PC-3 (cell line): Measurements from ENCODE around the gene LMO2. TPM values are rescaled to one million over a fixed set of nuclear protein-coding genes. Genes with fewer than 3 reads are reported as not detected.

Source experiments
- ATAC-seq: fragments of 200-7000 bp; cut with Tn5 transposase; 2 replicates; pipeline ENCODE4 v1.9.1; 2020; ENCODE audit warnings: mild to moderate bottlenecking, moderate library complexity
- BruUV-seq: library from RNA; stranded (reverse); fragments of 400-500 nt; replicated peaks from 2 replicates; lab custom pipeline; 2021; lab: Mats Ljungman, UMichigan
- CTCF ChIA-PET: fragments of 300-600 bp; sonication (Branson Sonifier 250); formaldehyde crosslinking; loops from one replicate; lab custom pipeline; 2022; ENCODE audit warnings: antibody characterized with exemption; lab: Charles Lee
- POLR2A ChIA-PET: fragments of 300-600 bp; sonication (Branson Sonifier 250); formaldehyde crosslinking; loops from one replicate; lab custom pipeline; 2022; ENCODE audit warnings: antibody characterized with exemption; ENCODE audit not compliant: unreplicated experiment; lab: Charles Lee
- DNase-seq: peaks from one replicate; pipeline ENCODE4 v3.0.0-alpha.2; 2015
- H2AFZ ChIP-seq: fragments of 300-600 bp; sonication (generic); 2 replicates; pipeline ENCODE4 v1.6.0; 2016; ENCODE audit warnings: antibody characterized with exemption, low read length
- H3F3A ChIP-seq: fragments of 300-600 bp; sonication (generic); one replicate; pipeline ENCODE4 v1.6.0; 2017; ENCODE audit warnings: antibody characterized with exemption, low read length, control low read depth, mild to moderate bottlenecking; ENCODE audit not compliant: unreplicated experiment
- H3K27ac ChIP-seq: fragments of 300-600 bp; sonication (generic); 2 replicates; pipeline ENCODE4 v1.5.1; 2016; ENCODE audit warnings: mild to moderate bottlenecking, low read length
- H3K27me3 ChIP-seq: fragments of 300-600 bp; sonication (generic); 2 replicates; pipeline ENCODE4 v1.6.1; 2016; ENCODE audit warnings: low read length, mixed read lengths
- H3K36me3 ChIP-seq: fragments of 300-600 bp; sonication (generic); 2 replicates; pipeline ENCODE4 v1.6.1; 2016; ENCODE audit warnings: low read depth, mixed run types, low read length, mixed read lengths
- H3K4me1 ChIP-seq: fragments of 300-600 bp; sonication (generic); 2 replicates; pipeline ENCODE4 v1.5.1; 2016; ENCODE audit warnings: low read length; ENCODE audit not compliant: insufficient read depth
- H3K4me2 ChIP-seq: fragments of 300-600 bp; sonication (generic); 2 replicates; pipeline ENCODE4 v1.6.0; 2016; ENCODE audit warnings: low read length
- H3K4me3 ChIP-seq: fragments of 300-600 bp; sonication (generic); 2 replicates; pipeline ENCODE4 v1.5.1; 2016; ENCODE audit warnings: mild to moderate bottlenecking, low read length, mixed read lengths
- H3K79me2 ChIP-seq: fragments of 300-600 bp; sonication (generic); 2 replicates; pipeline ENCODE4 v1.6.1; 2017; ENCODE audit warnings: low read length, mixed read lengths
- H3K9ac ChIP-seq: fragments of 300-600 bp; sonication (generic); 2 replicates; pipeline ENCODE4 v1.6.0; 2016; ENCODE audit warnings: mild to moderate bottlenecking, low read length
- H3K9me2 ChIP-seq: fragments of 300-600 bp; sonication (generic); replicated peaks from 2 replicates; pipeline ENCODE4 v1.6.1; 2016; ENCODE audit warnings: mixed run types, low read length, mixed read lengths
- H3K9me3 ChIP-seq: fragments of 300-600 bp; sonication (generic); 2 replicates; pipeline ENCODE4 v1.6.1; 2016; ENCODE audit warnings: low read length, mixed read lengths
- H4K20me1 ChIP-seq: fragments of 300-600 bp; sonication (generic); 2 replicates; pipeline ENCODE4 v1.6.1; 2016; ENCODE audit warnings: low read length, mixed read lengths
- EZH2 ChIP-seq: fragments of 300-600 bp; sonication (generic); IDR thresholded peaks from one replicate; pipeline ENCODE4 v1.6.1; 2017; ENCODE audit warnings: antibody characterized with exemption, mild to moderate bottlenecking, low read length; ENCODE audit not compliant: unreplicated experiment
- EZH2phosphoT487 ChIP-seq: fragments of 300-600 bp; sonication (generic); IDR thresholded peaks from 2 replicates; pipeline ENCODE4 v1.6.1; 2018; ENCODE audit warnings: mild to moderate bottlenecking, antibody characterized with exemption, low read length, borderline replicate concordance
- intact Hi-C: fragments of 100-400 bp; cut with micrococcal nuclease; formaldehyde crosslinking; loops from 2 replicates; pipeline ENCODE4 v1.9.0; 2023
- total RNA-seq: library from RNA; depleted of rRNA; stranded (reverse); fragments of >200 nt; gene quantifications from 2 replicates; pipeline ENCODE4 v1.2.3, GENCODE V29; 2014
- TF ChIP-seq, protein P1 (sequence below): fragments of 300-600 bp; sonication (generic); conservative IDR thresholded peaks from 2 replicates; pipeline ENCODE4 v1.5.1; 2017; ENCODE audit warnings: antibody characterized with exemption, low read depth, mild to moderate bottlenecking, low read length

Gene LMO2
- total RNA-seq, 1 experiment from 2014 or later, result 0.51 TPM

DNA sequence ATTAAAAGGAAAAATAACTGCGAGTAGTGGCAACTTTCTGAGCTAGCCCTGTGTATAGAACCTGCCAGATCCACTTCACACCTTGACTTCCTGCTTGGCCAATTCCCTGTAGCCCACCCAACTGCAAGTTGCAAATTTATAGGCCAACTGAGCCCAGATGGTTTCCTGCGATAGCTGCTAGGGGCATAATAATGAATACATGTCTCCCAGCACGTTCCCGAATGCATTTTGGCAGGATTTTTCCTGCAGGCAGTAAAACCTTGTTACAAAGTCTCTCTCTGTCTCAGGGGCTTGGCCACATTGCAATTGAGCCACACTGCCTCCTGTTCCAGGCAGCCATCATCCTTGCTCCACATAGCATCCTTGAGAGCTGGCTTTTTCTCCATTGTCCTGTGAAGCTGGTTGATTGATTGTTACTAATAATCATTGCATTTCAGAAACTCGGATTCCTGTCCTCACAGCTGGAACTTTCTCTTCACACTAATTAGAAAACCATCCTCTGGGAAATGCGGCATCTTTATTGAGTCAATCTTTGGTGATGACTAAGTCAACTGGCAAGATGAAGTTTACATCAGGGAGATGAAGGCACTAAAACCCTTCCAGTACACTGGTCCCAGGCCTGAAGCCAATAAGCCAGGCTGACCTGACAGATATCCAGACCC lies 18.6 kb upstream of the LMO2 start:
- no peaks in the 10 kb centered on the region for H4K20me1 ChIP-seq
- H3K27ac ChIP-seq, result no peak overlapping the region
- TF ChIP-seq EZH2phosphoT487 (no peak), EZH2 (no peak)
- TF ChIP-seq, protein P1, sequence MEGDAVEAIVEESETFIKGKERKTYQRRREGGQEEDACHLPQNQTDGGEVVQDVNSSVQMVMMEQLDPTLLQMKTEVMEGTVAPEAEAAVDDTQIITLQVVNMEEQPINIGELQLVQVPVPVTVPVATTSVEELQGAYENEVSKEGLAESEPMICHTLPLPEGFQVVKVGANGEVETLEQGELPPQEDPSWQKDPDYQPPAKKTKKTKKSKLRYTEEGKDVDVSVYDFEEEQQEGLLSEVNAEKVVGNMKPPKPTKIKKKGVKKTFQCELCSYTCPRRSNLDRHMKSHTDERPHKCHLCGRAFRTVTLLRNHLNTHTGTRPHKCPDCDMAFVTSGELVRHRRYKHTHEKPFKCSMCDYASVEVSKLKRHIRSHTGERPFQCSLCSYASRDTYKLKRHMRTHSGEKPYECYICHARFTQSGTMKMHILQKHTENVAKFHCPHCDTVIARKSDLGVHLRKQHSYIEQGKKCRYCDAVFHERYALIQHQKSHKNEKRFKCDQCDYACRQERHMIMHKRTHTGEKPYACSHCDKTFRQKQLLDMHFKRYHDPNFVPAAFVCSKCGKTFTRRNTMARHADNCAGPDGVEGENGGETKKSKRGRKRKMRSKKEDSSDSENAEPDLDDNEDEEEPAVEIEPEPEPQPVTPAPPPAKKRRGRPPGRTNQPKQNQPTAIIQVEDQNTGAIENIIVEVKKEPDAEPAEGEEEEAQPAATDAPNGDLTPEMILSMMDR, result no peak
- no peaks in the 10 kb centered on the region for H3K9me2 ChIP-seq
- no TSS peak for BruUV-seq
- peaks cover 17% of the 10 kb centered on the region; the same call in 1 of the 2 replicates for H3K27me3 ChIP-seq
- ATAC-seq (no peak), DNase-seq (no peak)
- H3K79me2 ChIP-seq, result no peaks in the 10 kb centered on the region
- H3K9ac ChIP-seq, result no peak overlapping the region
- H2AFZ ChIP-seq, result no peak overlapping the region
- no peak overlapping the region for H3K4me3 ChIP-seq
- intact Hi-C loops, result no loop called here
- no peaks in the 10 kb centered on the region for H3K9me3 ChIP-seq
- H3F3A ChIP-seq, result no peaks in the 10 kb centered on the region
- ChIA-PET POLR2A (no interaction called here), CTCF (no interaction called here)
- H3K4me2 ChIP-seq, result no peak overlapping the region
- peaks cover 8% of the 10 kb centered on the region for H3K4me1 ChIP-seq
- no peaks in the 10 kb centered on the region for H3K36me3 ChIP-seq

DNA sequence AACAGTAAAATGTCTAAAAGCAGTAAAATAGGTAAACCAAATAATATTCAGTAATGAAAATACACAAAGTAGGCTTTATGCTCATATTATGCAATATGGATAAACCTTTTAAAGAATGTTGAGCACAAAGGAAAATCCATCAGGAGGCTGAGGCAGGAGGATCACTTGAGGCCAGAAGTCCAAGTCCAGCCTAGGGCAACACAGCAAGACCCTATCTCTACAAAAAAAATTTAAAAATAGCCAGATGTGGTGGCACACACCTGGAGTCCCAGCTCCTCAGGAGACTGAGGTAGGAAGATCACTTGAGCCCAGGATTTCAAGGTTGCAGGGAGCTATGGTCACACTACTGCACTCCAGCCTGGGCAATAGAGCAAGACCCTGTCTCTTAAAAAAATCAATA lies 17.7 kb upstream of the LMO2 start:
- Histone ChIP-seq H3K27me3 (peaks cover 17% of the 10 kb centered on the region), H3K27ac (no peak overlapping the region), H3K9ac (no peak overlapping the region), H3K36me3 (no peaks in the 10 kb centered on the region), H2AFZ (no peak overlapping the region), H3K79me2 (no peaks in the 10 kb centered on the region), H4K20me1 (no peaks in the 10 kb centered on the region), H3K9me3 (no peaks in the 10 kb centered on the region), H3K4me2 (no peak overlapping the region), H3K9me2 (no peaks in the 10 kb centered on the region), H3K4me3 (no peak overlapping the region), H3K4me1 (peaks cover 8% of the 10 kb centered on the region), H3F3A (no peaks in the 10 kb centered on the region)
- no TSS peak for BruUV-seq
- ChIA-PET POLR2A (no interaction called here), CTCF (no interaction called here)
- ATAC-seq (no peak), DNase-seq (no peak)
- intact Hi-C loops, result no loop called here
- TF ChIP-seq, protein P1, result no peak
- no peak for TF ChIP-seq EZH2phosphoT487
- TF ChIP-seq EZH2, result no peak

DNA sequence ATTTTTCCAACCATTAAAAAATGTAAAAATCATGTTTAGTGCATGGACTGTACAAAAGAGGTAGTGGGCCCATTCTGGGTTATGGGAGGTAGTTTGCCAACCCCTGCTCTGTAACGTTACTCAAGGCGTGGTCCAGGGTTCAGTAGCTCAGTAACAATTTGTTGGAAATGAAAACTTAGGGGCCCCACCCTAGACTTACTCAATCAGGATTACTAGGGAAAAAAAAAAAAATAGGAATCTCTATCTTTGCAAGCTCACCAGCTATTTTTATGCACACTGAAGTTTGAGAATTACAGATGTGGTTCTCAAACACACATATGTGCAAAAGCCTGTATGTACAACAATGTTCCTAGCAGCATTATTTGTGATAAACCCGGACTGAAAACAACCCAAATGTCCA lies 17.3 kb upstream of the LMO2 start:
- H3K4me1 ChIP-seq, result peaks cover 8% of the 10 kb centered on the region
- no peaks in the 10 kb centered on the region for H3K36me3 ChIP-seq
- ChIA-PET CTCF (no interaction called here), POLR2A (no interaction called here)
- no peaks in the 10 kb centered on the region for H4K20me1 ChIP-seq
- DNase-seq (no peak), ATAC-seq (no peak)
- BruUV-seq, result no TSS peak
- H3K27ac ChIP-seq, result no peak overlapping the region
- H2AFZ ChIP-seq, result no peak overlapping the region
- H3K27me3 ChIP-seq, result peaks cover 20% of the 10 kb centered on the region
- intact Hi-C loops, result no loop called here
- no peaks in the 10 kb centered on the region for H3F3A ChIP-seq
- H3K9ac ChIP-seq, result no peak overlapping the region
- no peaks in the 10 kb centered on the region for H3K9me2 ChIP-seq
- no peaks in the 10 kb centered on the region for H3K79me2 ChIP-seq
- TF ChIP-seq, protein P1, result no peak
- no peak for TF ChIP-seq EZH2phosphoT487
- TF ChIP-seq EZH2, result no peak
- no peak overlapping the region for H3K4me3 ChIP-seq
- H3K9me3 ChIP-seq, result no peaks in the 10 kb centered on the region
- no peak overlapping the region for H3K4me2 ChIP-seq
